Activated naive CD4-positive, alpha-beta T cell treated with anti-CD3 and anti-CD28 coated beads, Interleukin-2, amount 50 U/mL, for 16 hours (primary cell): ENCODE measurements around the gene SLC30A2.

Source experiments
- DNase-seq: peaks from one replicate; pipeline ENCODE4 v3.0.0-alpha.2; 2020

Gene SLC30A2

DNA sequence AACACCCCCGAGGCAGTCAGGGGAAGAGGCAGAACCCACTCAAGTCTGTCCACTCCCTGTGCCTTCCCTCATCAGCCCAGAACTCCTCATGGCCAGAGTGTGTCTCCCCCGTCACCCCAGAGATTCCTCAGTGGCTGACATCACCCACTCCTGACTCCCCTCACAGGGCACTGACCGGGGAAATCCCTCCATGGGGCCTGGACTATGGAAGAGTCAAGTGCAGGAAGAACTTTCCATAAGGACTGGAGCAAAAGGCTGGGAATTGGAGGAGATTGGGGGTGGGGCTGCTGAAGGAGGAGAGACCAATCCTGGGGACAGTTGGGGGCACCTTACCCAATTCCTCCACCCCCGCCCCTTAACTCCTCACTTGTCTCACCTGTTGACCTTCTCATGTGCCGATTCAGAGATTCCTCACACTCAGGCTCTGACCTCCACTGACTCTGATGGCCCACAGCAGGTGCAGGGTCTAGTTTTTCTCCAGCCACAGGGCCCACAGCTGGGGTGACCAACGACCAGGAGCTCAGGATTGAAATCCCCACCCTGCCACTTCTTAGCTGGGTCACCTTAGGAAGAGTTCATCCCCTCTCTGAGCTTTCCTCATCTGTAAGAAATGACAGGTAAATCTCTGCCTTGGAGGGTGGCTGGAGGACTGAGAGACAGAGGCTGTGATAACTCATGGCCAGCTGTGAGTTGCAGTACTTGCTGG is 24.8 kb downstream of the SLC30A2 start:
- DNase-seq: no peak

DNA sequence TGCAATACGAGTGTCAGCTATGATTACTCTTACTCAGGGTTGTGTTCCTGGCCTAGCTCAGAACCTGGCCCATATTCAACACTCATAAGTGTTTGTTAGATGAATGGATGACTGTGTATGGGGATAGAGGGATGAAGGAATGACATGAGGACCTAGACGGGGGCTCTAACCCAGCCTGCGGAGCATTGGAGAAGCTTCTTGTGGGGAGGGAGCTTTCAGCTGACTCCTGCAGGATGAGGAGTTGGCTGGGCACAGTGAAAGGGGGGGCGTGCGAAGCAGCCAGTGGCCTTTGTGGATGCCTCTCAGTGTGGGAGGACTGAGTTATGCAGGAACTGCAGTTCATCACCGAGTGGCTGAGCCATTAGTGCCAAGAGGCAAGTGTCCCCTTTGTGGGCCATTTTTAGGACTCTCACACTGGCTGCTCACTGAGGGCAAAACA is 25.6 kb downstream of the SLC30A2 start:
- no peak for DNase-seq

DNA sequence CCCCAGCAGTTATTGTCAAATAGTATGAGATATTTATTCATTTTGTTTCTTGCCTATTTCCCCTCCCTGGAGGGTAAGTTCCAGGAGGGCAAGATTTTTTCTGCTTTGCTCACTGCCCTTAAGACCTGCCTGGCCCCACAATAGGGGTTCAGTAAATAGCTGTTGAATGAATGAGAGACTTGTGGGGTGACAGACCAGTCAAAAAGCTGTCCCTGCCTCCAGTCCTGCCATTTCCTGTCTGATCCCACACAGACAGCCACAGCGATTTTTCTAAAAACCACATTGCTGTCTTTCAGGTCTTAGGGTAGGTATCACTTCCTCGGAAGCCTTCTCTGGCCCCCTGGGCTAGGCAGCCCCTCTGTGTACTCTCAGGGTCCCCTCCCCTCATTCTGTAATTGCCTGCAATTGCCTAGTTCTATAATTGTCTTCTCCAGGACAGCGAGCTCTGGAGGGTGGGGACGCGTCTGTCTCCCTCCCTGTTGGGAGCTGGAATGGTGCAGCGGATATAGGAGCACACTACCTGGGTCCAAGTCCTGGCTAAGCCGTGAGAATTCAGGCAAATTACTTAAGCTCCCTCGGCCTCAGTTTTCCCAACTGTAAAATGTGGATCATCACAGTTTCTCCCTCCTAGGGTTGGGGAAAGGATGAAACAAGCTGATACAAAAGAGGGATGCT is 26.1 kb downstream of the SLC30A2 start:
- DNase-seq: no peak

DNA sequence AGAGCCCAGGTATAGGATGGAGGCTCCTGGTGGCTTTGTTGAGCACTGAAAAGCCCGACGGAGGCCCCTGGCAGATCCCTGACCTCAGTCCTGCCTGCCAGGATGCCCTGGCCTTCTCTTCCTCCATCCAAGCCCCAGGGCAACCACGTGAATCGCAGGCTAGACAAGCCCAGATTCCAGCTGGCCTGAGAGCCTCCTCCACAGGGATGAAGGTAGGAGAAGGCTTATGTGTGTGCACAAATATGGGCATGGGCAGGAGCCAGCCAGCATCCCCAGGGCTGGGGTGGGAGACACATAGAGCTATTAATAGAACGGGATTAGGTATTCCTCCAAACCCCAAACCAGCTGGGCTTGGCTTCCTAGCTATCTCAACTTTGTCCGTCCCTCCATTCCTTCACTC is 28.3 kb downstream of the SLC30A2 start:
- no peak for DNase-seq

DNA sequence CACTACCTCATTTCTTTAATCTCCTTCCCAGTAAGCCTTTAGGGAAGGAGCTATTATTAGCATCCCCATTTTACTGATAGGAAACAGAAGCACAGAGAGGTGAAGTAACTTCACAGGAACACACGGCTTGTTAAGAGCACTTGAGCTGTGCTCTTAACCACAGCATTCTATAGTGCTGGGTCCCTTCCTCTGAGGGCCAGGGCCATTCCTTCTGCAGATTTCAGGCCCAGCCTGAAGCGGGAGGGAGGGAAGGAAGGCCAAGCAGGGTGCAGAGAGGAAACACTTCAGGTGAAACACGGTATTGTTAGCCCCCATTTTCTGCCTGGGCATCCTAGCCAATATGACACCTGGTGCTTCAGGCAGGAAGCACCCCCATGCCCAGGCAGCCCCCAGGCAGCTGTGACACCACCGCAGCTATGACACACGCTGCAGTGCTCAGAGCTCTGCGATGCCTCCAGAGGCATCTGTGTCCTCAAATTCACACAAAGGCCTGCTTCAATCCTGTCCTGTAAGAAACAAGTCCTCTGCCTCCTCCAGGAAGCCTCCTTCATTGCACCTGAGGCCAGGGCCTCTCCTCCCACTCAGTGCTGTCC is 28.9 kb downstream of the SLC30A2 start:
- no peak for DNase-seq

DNA sequence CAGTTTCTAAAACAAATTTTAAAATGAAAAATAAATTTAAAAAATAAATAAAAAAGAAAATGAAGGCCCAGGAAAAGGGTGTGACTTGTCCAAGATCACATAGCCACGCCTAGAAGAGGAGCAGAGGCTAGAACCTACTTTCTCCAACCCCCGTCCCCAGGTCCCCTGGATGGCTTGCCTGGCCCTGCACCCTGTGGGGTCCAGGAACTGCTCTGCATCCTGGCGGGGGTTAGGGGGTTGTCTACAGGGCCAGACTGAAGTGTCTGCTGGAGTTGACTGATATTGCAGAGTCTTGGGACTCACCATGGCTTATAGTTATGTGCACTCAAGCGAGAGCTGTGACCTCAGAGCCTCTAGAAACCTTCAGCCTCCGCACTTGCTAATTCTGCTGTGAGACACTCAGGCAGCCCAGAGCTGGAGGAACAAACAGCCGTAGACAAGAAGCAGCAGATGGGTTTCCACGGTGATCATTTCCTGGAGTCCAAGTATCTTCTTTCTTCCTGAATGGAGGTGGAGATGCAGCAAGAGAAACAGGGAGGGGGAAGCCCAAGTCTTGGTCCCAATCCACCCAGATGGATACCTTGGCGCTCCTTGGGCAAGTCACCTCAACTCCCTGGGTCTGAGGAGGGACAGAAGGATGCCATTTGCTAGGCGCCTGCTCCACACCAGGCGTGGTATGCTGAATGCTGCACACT is 29.5 kb downstream of the SLC30A2 start:
- no peak for DNase-seq

DNA sequence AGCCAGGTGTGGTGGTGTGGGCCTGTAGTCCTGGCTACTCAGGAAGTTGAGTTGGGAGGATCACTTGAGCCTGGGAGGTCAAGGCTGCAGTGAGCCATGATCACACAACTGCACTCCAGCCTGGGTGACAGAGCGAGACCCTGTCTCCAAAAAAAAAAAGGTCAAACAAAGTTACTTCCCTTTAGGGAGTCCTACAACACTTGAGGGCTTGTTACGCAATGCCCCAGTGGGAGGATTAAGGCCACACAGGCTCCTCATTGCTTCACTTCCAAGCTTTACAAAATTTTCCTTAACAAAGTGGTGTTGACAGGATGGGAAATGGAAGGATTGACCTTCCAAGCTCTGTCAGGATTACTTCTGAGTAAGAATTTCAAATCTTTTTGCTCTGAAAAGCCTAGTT is 30.6 kb downstream of the SLC30A2 start:
- DNase-seq: no peak

DNA sequence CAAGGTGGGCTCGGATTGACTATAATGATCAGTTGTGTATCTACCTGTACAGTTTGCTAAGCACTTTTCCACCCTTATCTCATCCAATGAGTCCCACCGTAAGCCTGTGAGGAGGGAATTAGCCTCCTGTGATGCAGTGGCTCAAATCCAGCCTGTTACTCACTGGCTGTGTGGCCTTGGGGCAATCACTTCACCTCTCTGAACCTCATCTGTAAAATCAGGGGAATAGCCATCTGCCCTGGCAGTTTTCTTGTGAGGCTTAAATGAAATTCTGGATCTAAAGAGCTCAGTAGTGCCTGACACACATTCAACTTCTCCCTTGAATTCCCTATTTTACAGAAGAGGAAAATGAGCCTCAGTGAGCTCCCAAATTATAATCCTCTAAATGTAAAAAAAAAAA is 31.7 kb downstream of the SLC30A2 start:
- no peak for DNase-seq

DNA sequence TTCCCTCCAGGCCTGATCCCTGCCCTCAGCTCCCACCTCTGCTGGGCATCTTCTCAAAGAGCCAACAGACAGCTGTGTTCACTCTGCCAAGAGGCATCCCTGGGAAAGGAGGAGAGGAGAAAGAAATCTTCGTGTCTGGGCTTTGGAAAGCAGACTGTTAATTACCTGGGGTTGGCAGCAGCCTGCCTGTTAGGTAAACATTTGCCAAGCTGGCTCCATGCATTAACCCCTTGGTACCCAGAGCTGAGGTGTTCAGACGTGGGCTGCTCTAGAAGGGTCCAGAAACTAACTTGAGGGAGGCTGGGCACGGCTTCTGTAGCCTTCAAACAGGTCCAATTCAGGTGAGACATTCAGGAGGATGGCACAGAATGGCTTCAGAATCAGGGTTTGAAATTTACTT is 33.1 kb downstream of the SLC30A2 start:
- DNase-seq: no peak

DNA sequence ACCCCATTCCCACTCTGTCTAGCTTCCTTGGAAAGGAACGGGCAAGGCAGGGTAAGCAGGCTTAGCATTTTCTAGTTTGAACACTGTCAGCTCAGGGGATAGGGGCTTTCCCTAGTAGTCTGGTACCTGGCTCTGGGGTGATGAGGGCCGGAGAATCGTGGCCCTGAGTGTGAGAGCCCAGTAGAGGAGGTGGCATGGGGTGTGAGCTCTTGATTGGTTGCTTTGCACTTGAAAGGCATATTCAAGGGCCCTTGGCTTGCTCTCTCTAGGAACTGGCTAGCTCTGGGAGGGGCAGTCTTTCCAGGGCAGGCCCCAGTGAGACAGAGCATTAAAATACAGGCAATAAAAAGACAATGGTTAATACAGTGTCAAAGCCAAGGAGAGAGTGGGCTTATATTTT is 35.1 kb downstream of the SLC30A2 start:
- DNase-seq: no peak

DNA sequence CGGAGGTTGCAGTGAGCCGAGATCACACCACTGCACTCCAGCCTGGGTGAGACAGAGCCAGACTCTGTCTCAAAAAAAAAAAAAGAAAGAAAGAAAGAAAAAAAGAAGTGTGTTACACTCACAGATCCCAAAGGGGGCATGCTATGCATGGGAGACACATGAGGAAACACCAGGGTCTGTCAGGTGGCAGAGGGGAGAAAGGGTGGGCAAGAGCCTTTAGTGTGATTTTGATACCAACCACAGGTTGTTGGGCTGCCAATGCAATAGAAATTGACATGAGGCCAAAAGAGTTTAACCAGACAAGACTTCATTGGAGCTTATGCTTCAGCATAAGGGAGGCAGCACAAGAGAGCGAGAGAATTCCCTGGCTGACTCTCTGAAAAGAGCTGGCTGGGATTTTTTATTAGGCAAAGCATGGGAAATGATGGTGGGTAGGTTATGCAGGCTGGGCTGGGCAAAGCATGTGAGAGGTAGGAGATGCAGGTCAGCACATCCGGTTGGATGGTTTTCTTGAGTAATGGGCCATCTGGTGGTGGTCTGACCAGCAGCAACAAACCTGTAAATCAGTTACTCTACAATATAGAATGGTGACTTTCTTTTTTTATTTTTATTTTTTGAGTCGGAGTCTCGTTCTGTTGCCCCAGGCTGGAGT is 36.0 kb downstream of the SLC30A2 start:
- no peak for DNase-seq

DNA sequence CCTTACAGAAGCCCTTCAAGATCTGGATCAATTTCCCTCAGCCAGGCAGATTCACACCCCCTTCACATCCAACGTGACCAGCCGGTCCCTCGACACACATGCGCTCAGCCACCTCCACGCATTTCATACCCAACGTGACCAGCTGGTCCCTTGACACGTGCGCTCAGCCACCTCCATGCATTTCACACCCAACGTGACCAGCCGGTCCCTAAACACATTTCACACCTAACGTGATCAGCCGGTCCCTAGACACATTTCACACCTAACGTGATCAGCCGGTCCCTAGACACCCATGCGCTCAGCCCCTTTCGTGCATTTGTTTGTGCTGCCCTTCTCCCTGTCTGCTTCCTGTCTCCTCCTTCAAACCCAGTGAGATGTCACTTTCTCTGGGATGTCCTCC is 39.2 kb downstream of the SLC30A2 start:
- no peak for DNase-seq

DNA sequence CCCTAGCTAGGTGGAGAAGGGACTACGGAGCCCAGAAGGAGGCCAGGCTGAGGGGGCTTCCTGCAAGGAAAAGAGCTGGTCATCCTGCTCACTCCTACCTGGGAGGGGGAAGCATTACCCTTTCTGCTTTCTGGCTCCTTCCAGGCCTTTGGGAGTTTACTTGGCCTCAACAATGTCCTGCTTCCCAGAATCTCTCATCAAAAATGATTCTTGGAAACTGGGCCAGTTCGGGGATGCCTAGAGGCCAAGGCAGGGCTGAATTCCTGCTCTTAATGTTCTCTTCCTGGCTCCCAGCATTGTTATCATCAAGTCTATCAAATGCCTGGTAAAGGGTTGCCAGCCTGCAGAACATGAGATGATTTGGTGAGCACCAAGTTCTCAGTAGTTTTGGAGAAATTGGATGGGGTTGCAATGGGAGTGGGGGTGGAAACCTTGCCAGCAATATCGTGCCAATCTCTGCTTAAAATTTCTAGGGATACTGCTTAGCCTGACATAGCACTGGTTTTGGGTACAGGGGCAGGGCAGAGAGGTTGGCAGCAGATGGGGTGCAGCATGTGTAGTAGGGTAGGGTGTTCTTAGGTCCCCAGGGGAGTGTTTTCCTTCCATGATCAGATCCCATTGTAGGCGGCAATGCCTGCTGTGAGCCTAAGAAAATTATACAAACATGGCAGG is 40.3 kb downstream of the SLC30A2 start:
- DNase-seq: no peak

DNA sequence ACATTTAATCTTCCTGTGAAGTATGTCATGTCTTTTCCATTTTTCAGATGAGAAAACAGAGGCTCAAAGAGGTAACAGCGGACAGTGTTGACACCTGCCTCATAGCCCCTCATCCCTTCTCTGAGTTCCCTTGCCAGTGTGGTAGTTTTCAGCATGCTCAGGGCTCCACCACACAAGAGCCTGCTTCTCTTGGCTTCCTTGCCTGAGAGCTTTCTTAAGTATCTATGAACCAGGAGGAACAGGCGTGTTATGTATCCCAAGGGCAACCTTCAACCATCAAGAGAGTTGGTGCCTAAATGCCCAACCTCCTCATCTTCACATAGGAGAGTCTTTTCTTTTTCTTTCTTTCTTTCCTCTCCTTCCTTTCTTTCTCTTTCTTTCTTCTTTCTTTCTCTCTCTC is 42.2 kb downstream of the SLC30A2 start:
- DNase-seq: no peak

DNA sequence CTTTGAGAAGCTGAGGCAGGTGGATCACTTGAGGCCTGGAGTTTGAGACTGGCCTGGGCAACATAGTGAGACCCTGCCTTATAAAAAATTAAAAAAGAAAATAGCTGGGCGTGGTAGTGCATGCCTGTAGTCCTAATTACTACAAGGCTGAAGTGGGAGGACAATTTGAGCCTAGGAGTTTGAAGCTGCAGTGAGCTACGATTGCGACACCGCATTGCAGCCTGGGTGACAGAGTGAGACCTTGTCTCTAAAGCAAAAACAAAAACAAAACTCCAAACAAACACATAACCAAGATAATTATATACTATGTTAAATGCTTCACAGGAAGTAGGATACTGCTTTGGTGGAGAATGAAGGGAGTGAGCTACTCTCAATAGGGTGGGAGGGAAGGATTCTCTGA is 42.7 kb downstream of the SLC30A2 start:
- no peak for DNase-seq

DNA sequence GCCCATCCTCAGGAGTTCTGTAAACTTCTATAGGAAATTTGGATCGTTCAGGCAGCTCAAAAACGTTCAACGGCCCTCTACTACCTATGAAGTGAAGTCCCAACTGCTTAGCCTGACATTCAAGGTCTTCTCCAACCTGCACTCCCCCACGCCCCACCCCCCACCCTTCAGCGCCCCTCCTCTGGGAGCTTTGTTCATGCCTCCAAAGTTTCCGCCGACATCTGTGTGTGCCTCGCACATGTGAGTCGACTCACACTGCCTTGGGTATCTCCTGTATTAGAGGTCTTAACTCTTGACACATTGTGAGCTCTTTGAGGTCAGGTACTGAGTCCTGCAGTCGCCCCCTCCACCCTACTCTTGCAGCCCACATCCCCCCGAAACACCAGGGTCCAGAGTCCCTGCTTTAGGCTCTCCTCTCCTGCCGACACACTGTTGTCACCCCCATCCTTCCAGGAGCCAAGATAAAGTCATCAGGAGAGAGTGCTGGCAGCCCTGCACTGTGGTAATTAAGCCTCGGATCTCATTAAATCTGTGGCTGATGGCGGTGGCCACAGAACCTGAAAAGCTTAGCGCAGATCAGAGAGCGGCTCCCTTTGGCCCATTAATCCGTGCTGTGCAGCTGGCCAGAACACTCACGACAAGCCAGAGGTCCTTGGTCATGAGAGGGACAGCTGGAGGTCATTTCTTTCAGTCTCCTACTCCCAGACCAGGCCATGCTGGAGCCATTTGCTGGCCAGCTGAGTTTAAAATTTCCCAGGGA is 46.7 kb downstream of the SLC30A2 start:
- DNase-seq: no peak

DNA sequence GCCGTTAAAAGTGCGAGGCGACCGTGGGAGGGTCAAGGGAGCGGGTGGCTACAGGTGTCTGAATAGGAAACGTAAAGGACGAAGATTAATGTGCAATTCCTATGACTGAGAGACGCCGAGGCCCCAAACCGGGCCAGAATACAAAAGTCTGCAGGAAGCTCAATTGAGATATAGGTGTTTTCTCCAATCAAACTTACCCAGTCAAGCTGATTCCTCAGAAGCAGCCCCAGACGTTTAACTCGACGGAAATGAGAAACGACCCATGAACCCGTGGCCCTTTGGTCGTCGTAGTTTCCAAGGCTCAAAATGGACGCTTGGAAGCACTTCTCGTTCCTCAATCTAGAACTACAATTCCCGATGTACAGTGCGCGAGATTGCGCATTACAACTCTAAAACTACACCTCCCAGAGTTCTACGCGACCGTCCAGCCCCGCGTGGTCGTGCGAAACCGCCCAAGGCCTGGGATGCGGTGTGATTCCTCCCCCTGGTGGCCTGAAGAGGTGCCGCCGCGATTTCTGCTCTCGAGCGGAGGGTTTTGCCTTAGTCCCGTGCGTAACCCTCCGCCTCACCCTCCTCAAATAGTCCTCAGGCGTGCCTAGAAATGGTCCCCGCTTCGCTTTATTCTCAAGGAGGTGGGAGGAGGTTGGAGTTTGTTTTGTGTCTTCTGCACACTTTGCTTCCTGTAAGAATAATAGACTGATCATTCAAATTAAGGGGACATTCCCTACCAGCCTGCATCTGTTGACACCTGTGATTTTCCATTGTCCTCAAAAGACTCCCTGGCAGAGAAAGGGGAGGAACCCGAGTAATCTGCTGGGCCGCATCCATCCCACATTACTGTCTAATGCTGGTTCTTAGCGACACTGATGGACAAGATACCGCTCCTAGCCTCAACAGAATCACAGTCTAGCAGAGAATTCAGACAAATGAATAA is 47.8 kb downstream of the SLC30A2 start, which contains the start of gene PAFAH2:
PAFAH2 (minus strand) TSS at position 236 of the 934 bp plus-strand sequence. CDS start 7,247 bp downstream, outside the sequence.
- peak; percentile 95 for DNase-seq

DNA sequence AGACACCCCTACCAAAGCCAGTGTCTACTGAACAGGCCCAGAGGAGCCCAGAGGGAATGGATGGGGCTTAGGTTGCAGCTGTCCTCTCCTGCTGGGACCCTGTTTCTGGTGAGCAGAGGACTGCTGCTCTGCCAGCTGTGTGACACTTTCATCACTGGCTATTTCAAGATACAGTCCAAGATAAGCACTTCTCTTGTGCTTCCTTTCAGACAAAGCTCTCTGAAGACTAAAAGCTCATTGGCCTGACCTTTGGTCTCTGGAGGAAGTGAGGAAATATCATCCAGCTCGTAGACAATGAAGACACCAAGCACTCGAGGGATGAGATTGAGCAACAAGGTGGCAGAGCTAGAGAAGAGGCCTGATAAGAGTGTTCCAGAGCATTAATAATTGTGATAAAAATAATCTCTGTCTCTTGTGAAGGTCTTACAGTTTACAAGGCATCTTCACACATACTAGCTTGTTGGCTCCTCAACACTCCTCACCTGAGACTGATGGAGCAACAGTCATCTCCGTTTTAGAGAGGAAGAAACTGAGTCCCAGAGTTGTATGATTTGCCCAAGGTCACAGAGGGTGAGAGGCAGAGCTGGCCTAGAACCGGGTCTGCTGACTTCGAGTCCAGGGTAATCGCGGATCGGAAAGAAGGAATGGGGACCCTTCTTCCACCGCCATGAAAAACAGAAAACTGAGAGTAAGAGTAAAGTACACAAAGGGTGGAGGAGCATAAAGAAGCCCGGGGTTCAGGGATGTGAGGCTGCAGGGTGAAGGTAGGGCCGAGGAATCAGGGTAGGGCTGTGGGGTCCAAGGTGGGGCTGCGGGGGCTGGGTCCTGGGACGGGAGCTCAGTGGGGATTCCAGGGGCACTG is 48.7 kb downstream of the SLC30A2 start:
- no peak for DNase-seq

DNA sequence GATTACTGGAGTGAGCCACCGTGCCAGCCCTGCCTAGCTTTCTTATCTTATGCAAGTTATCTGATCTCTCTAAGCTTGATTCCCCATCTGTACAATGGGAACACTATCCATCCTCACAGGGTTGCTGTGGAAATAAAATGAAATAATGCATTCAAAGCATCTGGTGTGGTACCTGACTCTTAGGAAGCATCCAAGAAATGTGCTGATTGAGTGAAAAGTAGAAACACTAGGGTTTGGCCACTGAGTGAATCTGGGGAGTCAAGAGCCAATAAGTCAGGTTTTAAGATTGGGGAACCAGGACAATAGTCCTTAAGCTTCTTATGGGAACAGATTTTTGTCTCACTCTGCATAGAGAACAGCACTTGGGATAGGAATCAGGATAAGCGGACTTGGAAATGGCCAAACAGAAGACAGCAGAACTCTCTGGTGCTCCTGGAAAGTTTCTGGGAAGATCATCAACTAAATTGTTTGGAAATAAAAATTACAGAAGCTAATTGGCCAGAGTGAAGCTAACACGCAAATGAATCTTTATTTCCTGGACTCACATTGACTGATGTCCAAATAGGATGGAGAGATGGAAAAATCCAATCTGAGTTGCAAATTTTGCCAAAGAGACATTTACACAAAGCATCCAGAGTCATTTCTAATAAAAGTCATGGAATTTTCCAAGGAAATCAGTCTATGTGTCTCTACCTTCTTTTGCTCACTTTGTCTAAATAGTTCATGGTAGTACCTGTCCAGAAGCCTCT is 51.3 kb downstream of the SLC30A2 start:
- no peak for DNase-seq
